Measurements from ENCODE around the gene ARTN. TPM values are rescaled to one million over a fixed set of nuclear protein-coding genes. Genes with fewer than 3 reads are reported as not detected.

Gene ARTN
- total RNA-seq, 4 donors from 2014 or later: 0.94 TPM; not detected in 3

DNA sequence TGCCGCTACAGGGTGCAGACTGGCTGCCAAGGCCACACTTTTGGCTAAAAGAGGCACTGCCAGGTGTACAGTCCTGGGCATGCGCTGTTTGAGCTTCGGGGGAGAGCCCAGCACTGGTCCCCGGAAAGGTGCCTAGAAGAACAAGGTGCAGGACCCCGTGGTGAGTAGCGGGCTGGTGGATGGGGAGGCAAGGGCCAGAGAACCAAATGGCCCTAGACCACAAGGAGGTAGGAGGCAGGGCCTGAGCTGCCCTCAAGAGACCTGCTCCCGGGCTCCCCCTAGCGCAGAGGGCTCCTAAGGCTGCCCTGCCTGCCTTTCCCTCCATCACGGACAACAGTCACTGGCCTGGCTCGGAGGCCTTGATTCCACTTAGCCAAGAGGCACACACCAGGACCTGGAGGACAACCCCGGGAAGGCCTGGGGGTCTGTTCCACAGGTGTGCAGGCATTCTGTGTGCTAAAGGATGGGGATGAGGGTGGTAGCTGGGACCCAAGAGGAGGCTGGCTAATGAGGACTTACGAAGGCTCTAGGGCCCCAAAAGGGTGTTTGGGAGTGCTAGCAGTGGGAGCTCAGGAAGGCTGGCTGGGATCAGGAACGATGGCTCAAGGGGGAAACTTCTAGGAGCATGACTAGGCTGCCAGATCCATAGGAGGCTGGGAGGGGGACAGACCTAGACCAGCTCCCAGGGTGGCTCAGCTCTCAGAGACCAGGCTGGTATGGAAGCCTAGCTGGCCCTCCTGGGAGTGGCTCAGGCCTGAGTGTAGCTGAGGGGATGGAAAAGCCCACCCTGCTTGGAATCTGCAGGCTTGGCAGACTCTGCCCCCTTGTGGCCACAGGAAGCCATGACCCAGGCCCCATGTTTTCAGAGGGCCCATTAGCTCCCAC is 742 bp downstream of the ARTN start:
- Histone ChIP-seq H3K9me3 (no peaks in the 10 kb centered on the region), H3K27ac (no peak overlapping the region), H3K4me1 (peaks cover 3 to 31% (median 12%) of the 10 kb centered on the region in 4 donors), H3K36me3 (no peaks in the 10 kb centered on the region), H3K27me3 (no peaks in the 10 kb centered on the region), H3K4me3 (peak overlapping the region in 3 of 4 donors; percentile 20 to 44 (median 35))
- TF ChIP-seq, protein P1, sequence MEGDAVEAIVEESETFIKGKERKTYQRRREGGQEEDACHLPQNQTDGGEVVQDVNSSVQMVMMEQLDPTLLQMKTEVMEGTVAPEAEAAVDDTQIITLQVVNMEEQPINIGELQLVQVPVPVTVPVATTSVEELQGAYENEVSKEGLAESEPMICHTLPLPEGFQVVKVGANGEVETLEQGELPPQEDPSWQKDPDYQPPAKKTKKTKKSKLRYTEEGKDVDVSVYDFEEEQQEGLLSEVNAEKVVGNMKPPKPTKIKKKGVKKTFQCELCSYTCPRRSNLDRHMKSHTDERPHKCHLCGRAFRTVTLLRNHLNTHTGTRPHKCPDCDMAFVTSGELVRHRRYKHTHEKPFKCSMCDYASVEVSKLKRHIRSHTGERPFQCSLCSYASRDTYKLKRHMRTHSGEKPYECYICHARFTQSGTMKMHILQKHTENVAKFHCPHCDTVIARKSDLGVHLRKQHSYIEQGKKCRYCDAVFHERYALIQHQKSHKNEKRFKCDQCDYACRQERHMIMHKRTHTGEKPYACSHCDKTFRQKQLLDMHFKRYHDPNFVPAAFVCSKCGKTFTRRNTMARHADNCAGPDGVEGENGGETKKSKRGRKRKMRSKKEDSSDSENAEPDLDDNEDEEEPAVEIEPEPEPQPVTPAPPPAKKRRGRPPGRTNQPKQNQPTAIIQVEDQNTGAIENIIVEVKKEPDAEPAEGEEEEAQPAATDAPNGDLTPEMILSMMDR (IDR thresholded peaks at IDR 0.05): peak; percentile 68 to 80 (median 75)
- no peak for TF ChIP-seq POLR2A (IDR thresholded peaks at IDR 0.05)
- peak; percentile 49 to 83 (median 77) for DNase-seq

DNA sequence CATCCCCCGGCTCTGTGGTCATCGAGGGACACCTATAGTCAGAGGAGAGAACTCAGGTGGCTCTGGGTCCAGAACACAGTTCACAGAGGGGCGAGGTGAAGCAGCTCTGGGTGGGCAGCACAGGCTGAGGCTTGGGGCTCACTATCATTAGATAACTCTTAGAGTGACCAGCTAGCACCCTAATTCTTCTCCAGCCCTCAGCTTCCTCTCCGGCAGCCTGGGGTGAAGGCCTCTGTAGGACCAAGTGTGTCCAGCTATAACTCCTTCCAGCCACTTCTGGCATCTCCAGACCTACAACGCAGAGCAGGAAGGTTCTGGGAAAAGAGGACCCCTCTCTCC is 1.4 kb downstream of the ARTN start:
- no peaks in the 10 kb centered on the region for H3K36me3 ChIP-seq
- peaks cover 3 to 31% (median 12%) of the 10 kb centered on the region in 4 donors for H3K4me1 ChIP-seq
- H3K4me3 ChIP-seq: no peak overlapping the region
- DNase-seq: no peak
- no peak overlapping the region for H3K27ac ChIP-seq
- H3K27me3 ChIP-seq: no peaks in the 10 kb centered on the region
- TF ChIP-seq, protein P1 (IDR thresholded peaks at IDR 0.05): no peak
- no peak for TF ChIP-seq POLR2A (IDR thresholded peaks at IDR 0.05)
- no peaks in the 10 kb centered on the region for H3K9me3 ChIP-seq

DNA sequence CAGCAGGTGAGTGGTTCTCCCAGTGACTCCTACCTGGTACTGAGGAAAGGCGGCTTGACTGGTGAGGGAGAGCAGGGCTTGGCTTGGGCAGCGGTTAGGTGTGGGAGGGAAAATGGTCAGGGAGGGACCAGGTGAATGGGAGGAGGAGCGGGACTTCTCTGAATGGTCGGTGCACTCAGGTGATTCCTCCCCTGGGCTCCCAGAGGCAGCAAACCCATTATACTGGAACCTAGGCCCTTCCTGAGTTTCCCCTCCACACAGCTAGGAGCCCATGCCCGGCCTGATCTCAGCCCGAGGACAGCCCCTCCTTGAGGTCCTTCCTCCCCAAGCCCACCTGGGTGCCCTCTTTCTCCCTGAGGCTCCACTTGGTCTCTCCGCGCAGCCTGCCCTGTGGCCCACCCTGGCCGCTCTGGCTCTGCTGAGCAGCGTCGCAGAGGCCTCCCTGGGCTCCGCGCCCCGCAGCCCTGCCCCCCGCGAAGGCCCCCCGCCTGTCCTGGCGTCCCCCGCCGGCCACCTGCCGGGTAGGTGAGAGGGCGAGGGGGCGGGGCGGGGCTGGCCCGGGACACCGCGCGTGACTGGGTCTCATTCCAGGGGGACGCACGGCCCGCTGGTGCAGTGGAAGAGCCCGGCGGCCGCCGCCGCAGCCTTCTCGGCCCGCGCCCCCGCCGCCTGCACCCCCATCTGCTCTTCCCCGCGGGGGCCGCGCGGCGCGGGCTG is 2.3 kb downstream of the ARTN start:
- H3K9me3 ChIP-seq: no peaks in the 10 kb centered on the region

DNA sequence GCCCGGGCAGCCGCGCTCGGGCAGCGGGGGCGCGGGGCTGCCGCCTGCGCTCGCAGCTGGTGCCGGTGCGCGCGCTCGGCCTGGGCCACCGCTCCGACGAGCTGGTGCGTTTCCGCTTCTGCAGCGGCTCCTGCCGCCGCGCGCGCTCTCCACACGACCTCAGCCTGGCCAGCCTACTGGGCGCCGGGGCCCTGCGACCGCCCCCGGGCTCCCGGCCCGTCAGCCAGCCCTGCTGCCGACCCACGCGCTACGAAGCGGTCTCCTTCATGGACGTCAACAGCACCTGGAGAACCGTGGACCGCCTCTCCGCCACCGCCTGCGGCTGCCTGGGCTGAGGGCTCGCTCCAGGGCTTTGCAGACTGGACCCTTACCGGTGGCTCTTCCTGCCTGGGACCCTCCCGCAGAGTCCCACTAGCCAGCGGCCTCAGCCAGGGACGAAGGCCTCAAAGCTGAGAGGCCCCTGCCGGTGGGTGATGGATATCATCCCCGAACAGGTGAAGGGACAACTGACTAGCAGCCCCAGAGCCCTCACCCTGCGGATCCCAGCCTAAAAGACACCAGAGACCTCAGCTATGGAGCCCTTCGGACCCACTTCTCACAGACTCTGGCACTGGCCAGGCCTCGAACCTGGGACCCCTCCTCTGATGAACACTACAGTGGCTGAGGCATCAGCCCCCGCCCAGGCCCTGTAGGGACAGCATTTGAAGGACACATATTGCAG is 3.0 kb downstream of the ARTN start:
- no peak for DNase-seq
- H3K27ac ChIP-seq: no peak overlapping the region

More for the DNA sequence above, 2.3 kb downstream of the ARTN start:
- Histone ChIP-seq H3K27ac (no peak overlapping the region), H3K36me3 (no peaks in the 10 kb centered on the region), H3K4me3 (peak overlapping the region; percentile 18 to 56 (median 49)), H3K4me1 (peaks cover 3 to 31% (median 12%) of the 10 kb centered on the region in 4 donors), H3K27me3 (no peaks in the 10 kb centered on the region)
- TF ChIP-seq POLR2A (IDR thresholded peaks at IDR 0.05): no peak
- TF ChIP-seq, protein P1 (IDR thresholded peaks at IDR 0.05): no peak
- no peak for DNase-seq

More for the DNA sequence above, 3.0 kb downstream of the ARTN start:
- peak overlapping the region; percentile 18 to 56 (median 49) for H3K4me3 ChIP-seq
- no peaks in the 10 kb centered on the region for H3K9me3 ChIP-seq
- no peaks in the 10 kb centered on the region for H3K27me3 ChIP-seq
- TF ChIP-seq POLR2A (IDR thresholded peaks at IDR 0.05): no peak
- TF ChIP-seq, protein P1 (IDR thresholded peaks at IDR 0.05): peak in 3 of 6 experiments; percentile 2 to 13 (median 5)
- H3K4me1 ChIP-seq: peaks cover 3 to 31% (median 12%) of the 10 kb centered on the region in 4 donors
- no peaks in the 10 kb centered on the region for H3K36me3 ChIP-seq

Data from Peyer's patch (tissue), 4 donors.